HFFc6 (cell line): ENCODE measurements around the gene SHANK2. TPM values are rescaled to one million over a fixed set of nuclear protein-coding genes. Genes with fewer than 3 reads are reported as not detected.

Experiments used
- DNase-seq: peaks from one replicate; pipeline ENCODE4 v3.0.0-alpha.2; 2018
- H3K27ac Mint-ChIP-seq: 2 replicates; pipeline ENCODE4 v1.8.0; 2020; ENCODE audit warnings: mild to moderate bottlenecking, mixed read lengths
- H3K27me3 Mint-ChIP-seq: 2 replicates; pipeline ENCODE4 v1.8.0; 2021; ENCODE audit warnings: mild to moderate bottlenecking, moderate library complexity, mixed read lengths; ENCODE audit not compliant: insufficient read depth
- H3K36me3 Mint-ChIP-seq: 2 replicates; pipeline ENCODE4 v1.8.0; 2021; ENCODE audit warnings: low read depth, mixed read lengths
- H3K4me1 Mint-ChIP-seq: 2 replicates; pipeline ENCODE4 v1.8.0; 2020; ENCODE audit warnings: low read depth, mixed read lengths
- H3K4me3 Mint-ChIP-seq: 2 replicates; pipeline ENCODE4 v1.8.0; 2020; ENCODE audit warnings: mild to moderate bottlenecking, moderate library complexity, mixed read lengths
- H3K9me3 Mint-ChIP-seq: 2 replicates; pipeline ENCODE4 v1.8.0; 2020; ENCODE audit warnings: mild to moderate bottlenecking, mixed read lengths
- CTCF ChIP-seq: fragments of 200-600 bp; sonication (generic); IDR thresholded peaks from 2 replicates; pipeline ENCODE4 v1.5.0; 2021; ENCODE audit warnings: antibody characterized with exemption, mild to moderate bottlenecking
- total RNA-seq, 6 experiments: library from RNA; stranded (reverse); fragmentation: NEBNext Ultra II Directional; extraction: Animal tissue kit (Norgen Biotek cat#: 25700); gene quantifications; 2 replicates in 1 of 6; 3 replicates in 5 of 6; pipeline ENCODE4 v1.2.3, GENCODE V29; 2021

Gene SHANK2
- total RNA-seq, 6 experiments from 2014 or later = 0.77 to 2.0 (median 1.0) TPM

DNA sequence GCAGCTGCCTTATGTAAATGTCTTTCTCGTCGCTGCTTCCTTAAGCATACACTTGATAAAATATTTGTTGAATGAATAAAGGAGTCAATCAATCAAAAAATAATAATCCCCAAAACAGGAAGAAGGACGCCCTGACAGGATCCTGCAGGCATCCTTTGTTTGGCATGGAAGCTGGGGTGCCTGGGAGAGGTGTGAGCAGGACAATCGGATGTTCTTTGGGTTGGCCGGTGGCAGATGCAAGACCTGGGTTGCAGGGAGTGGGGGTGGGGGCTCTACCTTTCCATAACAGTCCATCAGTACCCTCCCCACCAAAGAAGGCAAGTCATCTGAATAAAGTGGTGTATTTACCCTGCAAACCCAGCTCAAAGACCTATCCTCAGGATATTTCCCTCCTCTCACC, 1.4 kb upstream of the SHANK2 start:
- peaks cover 10% of the 10 kb centered on the region for H3K4me1 Mint-ChIP-seq
- H3K9me3 Mint-ChIP-seq = peaks cover 6% of the 10 kb centered on the region
- H3K4me3 Mint-ChIP-seq = no peak overlapping the region
- DNase-seq = no peak
- H3K36me3 Mint-ChIP-seq = peaks cover 6% of the 10 kb centered on the region
- H3K27me3 Mint-ChIP-seq = peaks cover 26% of the 10 kb centered on the region
- no peak for TF ChIP-seq CTCF
- no peak overlapping the region for H3K27ac Mint-ChIP-seq

DNA sequence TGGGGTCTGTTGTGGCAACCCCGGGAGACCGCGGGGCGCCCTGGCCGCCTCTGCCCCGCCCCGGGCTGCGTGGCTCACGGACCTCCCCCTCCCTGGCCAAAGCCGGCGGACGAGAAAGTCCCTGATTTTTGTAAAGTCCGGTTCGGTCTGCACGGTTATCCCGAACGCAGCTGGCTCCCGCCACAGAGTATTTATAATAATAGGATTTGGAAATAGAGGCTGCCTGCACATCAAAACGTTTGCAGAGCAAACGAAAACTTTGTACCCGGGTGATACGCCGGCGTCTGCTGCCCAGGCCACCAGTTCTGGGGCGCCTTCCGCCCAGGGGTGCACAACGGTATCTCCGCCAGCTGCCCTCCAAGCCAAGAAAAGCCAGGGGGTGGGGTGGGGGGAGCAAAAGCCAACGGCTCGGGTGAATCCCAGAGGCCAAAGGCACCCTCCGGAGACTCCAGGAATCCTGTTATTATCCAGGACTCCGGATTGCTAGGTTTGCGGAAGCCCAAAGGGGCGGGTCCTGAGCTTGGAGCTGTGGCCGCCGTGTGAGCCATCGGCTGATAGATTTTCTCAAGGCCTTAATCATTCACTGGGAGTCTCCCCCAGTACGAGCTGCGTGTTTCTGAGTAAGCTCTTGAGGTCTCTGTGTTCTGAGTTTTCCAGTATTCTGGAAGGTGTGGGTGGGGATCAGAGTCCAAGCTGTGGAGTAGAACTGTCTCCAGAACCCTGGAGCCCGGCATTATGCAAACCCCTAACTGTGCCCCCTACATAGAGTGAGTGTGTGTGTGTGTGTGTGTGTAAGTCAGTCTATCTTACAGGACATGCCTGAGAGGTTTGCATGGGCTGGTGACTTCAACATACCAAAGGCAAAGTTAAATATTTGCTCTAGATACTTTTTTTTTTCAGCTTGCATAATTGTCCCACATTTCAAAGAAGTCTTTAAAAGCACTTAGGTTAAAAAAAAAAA, 673 bp upstream of the SHANK2 start:
- peaks cover 30% of the 10 kb centered on the region for H3K27me3 Mint-ChIP-seq
- H3K4me3 Mint-ChIP-seq = peak overlapping the region; percentile 58
- peak; percentile 28 for DNase-seq
- no peaks in the 10 kb centered on the region; the same call in none of the 2 replicates for H3K9me3 Mint-ChIP-seq
- peaks cover 10% of the 10 kb centered on the region for H3K4me1 Mint-ChIP-seq
- no peak overlapping the region for H3K27ac Mint-ChIP-seq
- TF ChIP-seq CTCF = no peak
- no peaks in the 10 kb centered on the region; the same call in 1 of the 2 replicates for H3K36me3 Mint-ChIP-seq

DNA sequence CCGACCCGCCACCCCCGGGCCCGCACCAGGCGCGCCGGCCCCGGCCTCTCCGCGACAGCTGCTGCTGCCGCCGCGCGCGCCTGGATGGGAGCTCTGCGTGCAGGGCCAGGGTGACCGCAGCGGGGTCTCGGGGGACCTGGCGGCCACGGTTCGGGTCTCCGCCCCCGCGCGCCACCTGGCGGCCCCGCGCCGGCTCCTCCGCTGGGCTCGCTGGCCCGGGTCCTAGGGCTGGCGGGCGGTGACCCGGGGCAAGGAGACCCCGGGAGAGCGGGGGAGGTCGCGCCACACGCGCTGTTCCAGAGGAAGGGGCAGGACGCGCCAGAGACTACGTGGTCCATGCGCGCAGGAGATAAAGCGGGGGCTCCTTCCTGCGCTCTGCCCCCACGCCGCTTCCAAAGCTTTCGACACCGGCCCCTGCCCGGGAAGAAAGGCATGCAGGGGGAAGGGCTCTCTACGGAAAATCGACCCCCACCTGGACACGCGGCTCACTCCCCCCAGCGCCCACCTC, 562 bp downstream of the SHANK2 start:
- no peaks in the 10 kb centered on the region; the same call in 1 of the 2 replicates for H3K9me3 Mint-ChIP-seq
- no peaks in the 10 kb centered on the region for H3K36me3 Mint-ChIP-seq
- H3K4me3 Mint-ChIP-seq = 0 out of 2 replicates have a peak overlapping the region, but pooled peaks have one; percentile 39
- TF ChIP-seq CTCF = peak; percentile 47
- peaks cover 33% of the 10 kb centered on the region for H3K27me3 Mint-ChIP-seq
- H3K4me1 Mint-ChIP-seq = peaks cover 10% of the 10 kb centered on the region
- no peak for DNase-seq
- no peak overlapping the region for H3K27ac Mint-ChIP-seq

DNA sequence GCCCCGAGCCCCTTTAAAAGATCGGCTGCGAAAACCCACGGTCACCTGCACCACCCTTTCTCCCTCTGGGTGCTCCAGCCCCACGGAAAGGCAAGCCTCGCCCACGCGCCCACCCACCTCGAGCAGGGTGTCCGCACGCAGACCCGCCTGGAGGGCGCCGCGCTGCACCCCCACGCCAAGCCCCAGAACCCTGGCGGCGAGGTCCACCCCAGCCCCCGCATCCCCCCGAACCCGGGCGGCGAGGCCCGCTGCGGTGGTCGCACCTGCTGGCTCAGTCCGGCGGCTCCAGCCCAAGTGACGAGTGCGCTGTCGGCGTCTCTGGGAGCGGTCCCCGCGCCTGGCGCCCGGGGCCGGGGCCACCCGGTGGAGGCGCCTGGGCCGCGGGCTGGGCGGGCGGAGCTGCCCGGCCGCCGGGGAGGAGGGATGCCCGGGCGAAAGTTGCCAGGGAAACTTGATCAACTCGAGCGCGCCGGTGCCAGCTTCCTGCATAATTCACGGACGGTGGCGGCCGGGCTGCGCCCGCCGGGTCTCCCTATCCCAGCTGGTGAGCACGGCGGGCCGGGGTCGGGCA, 1.1 kb downstream of the SHANK2 start:
- no peak overlapping the region for H3K4me3 Mint-ChIP-seq
- H3K27ac Mint-ChIP-seq = no peak overlapping the region
- peaks cover 10% of the 10 kb centered on the region for H3K4me1 Mint-ChIP-seq
- peaks cover 33% of the 10 kb centered on the region for H3K27me3 Mint-ChIP-seq
- H3K36me3 Mint-ChIP-seq = no peaks in the 10 kb centered on the region
- no peaks in the 10 kb centered on the region; the same call in 1 of the 2 replicates for H3K9me3 Mint-ChIP-seq
- TF ChIP-seq CTCF = no peak
- no peak for DNase-seq

DNA sequence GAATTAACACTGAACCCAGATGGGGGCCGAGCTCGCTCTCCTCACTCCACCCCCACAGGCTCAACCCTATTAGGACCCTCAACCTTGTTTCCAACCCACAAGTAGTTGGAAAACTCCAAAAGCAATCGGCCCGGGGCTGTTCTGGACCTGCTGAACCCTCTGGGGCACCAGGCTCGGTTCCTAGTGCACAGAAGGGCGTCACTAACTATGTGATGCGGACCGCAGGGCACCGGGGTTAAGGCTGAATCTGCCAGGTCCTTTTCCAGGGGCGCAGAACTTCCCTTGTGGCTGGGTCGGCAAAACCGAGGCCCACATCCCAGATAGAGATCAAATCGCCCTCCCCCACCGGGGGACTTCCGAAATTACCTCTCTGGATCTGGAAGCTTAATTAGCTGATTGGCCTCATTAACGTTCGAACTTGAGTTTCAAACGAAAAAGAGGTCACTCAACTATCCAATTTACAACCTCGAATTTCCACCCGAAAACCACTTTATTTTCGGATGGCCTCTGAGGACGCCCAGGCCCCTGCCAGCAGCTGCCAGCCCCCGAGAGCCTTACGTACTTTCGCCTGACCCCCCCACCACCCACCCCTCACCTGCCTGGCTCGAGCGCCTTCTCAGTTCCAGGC, 1.7 kb downstream of the SHANK2 start:
- Mint-ChIP-seq H3K27ac (no peak overlapping the region), H3K36me3 (no peaks in the 10 kb centered on the region), H3K9me3 (no peaks in the 10 kb centered on the region; the same call in 1 of the 2 replicates), H3K4me1 (peaks cover 10% of the 10 kb centered on the region), H3K27me3 (peaks cover 31% of the 10 kb centered on the region), H3K4me3 (no peak overlapping the region)
- TF ChIP-seq CTCF = no peak
- DNase-seq = no peak
